K562 (cell line): ENCODE results near the gene CDH19. TPM values are rescaled to one million over a fixed set of nuclear protein-coding genes. Genes with fewer than 3 reads are reported as not detected.

ENCODE experiments used
- ATAC-seq: fragments of 200-7000 bp; cut with Tn5 transposase; 3 replicates; pipeline ENCODE4 v1.9.1; 2020; ENCODE audit warnings: moderate library complexity
- BruUV-seq: library from RNA; stranded (reverse); fragments of 400-500 nt; replicated peaks from 2 replicates; lab custom pipeline; 2021; lab: Mats Ljungman, UMichigan
- CTCF ChIA-PET: fragments of 300-600 bp; formaldehyde crosslinking; extraction: SDS; loops from one replicate; lab custom pipeline; 2021; ENCODE audit warnings: low intra/inter-chr PET ratio; lab: Yijun Ruan, JAX
- POLR2A ChIA-PET: fragments of 300-600, 350-650 bp; sonication (Branson Sonifier 250); formaldehyde crosslinking; extraction: SDS; loops from one replicate; lab custom pipeline; 2021; ENCODE audit warnings: antibody characterized with exemption, inconsistent platforms; lab: Yijun Ruan, JAX
- DNase-seq, 4 experiments: peaks; one replicate each; pipeline versions ENCODE4 v3.0.0 to v3.0.0-alpha.2; 2011 to 2018; ENCODE audit warnings: low spot score in 3 of 4, mixed read lengths in 3 of 4; ENCODE audit errors: extremely low read depth in 1 of 4
- FAIRE-seq: peaks from 2 replicates; lab custom pipeline; 2011; peaks lifted over from hg19 to GRCh38; lab: Jason Lieb, UNC
- H2AFZ ChIP-seq: 2 replicates; pipeline ENCODE4 v1.6.0; 2011; ENCODE audit warnings: low read depth, low read length, control low read depth, inconsistent platforms
- H3K27ac ChIP-seq: fragments of 200-600 bp; 3 replicates; pipeline ENCODE4 v1.8.0; 2011; ENCODE audit warnings: low read depth, mild to moderate bottlenecking, control low read depth, inconsistent platforms, low read length, moderate library complexity, mixed read lengths; ENCODE audit errors: extremely low read depth
- H3K27me3 ChIP-seq, 2 experiments: fragments of 300-600 bp in 1 of 2; 2 replicates in 1 of 2; 3 replicates in 1 of 2; pipeline versions ENCODE4 v1.6.0 to v1.8.0; 2011; ENCODE audit warnings: inconsistent platforms in 2 of 2, low read length in 2 of 2, mild to moderate bottlenecking in 1 of 2, mixed read lengths in 1 of 2, moderate library complexity in 1 of 2; ENCODE audit not compliant: control insufficient read depth in 2 of 2, insufficient read depth in 2 of 2
- H3K36me3 ChIP-seq: fragments of 300-600 bp; 3 replicates; pipeline ENCODE4 v1.8.0; 2011; ENCODE audit warnings: mild to moderate bottlenecking, low read length, inconsistent platforms; ENCODE audit not compliant: control insufficient read depth, insufficient read depth
- H3K4me1 ChIP-seq, 2 experiments: fragments of 200-600 bp in 1 of 2; replicated peaks in 1 of 2; 2 replicates in 1 of 2; 3 replicates in 1 of 2; pipeline versions ENCODE4 v1.5.1 to v1.8.0; 2011; ENCODE audit warnings: inconsistent platforms in 2 of 2, low read length in 2 of 2, mild to moderate bottlenecking in 1 of 2, mixed read lengths in 1 of 2, moderate library complexity in 1 of 2; ENCODE audit not compliant: control insufficient read depth in 2 of 2, insufficient read depth in 2 of 2
- H3K4me2 ChIP-seq: 2 replicates; pipeline ENCODE4 v1.6.1; 2011; ENCODE audit warnings: low read length, control low read depth, inconsistent platforms, mixed read lengths; ENCODE audit not compliant: insufficient read depth
- H3K4me3 ChIP-seq: fragments of 200-600 bp; sonication (generic), shearing (Covaris generic); 2 replicates; pipeline ENCODE4 v1.5.1; 2016; ENCODE audit warnings: control low read depth, inconsistent platforms
- H3K79me2 ChIP-seq: fragments of 200-600 bp; 3 replicates; pipeline ENCODE4 v1.8.0; 2011; ENCODE audit warnings: low read length, inconsistent platforms; ENCODE audit not compliant: control insufficient read depth, insufficient read depth
- H3K9ac ChIP-seq, 2 experiments: 2 replicates each; pipeline versions ENCODE4 v1.6.0 to v1.6.1; 2011; ENCODE audit warnings: low read depth in 2 of 2, low read length in 2 of 2, control low read depth in 1 of 2, inconsistent platforms in 1 of 2, mild to moderate bottlenecking in 1 of 2, mixed read lengths in 1 of 2; ENCODE audit not compliant: insufficient read depth in 1 of 2
- H3K9me1 ChIP-seq: one replicate; pipeline ENCODE4 v1.6.0; 2011; ENCODE audit warnings: inconsistent platforms, mild to moderate bottlenecking, low read length, moderate library complexity; ENCODE audit not compliant: control insufficient read depth, insufficient read depth
- H3K9me3 ChIP-seq: replicated peaks from 2 replicates; pipeline ENCODE4 v1.5.1; 2011; ENCODE audit warnings: low read depth, low read length, inconsistent platforms; ENCODE audit not compliant: control insufficient read depth, insufficient read depth
- H4K20me1 ChIP-seq: replicated peaks from 2 replicates; pipeline ENCODE4 v1.6.1; 2011; ENCODE audit warnings: low read length, inconsistent platforms, mixed read lengths; ENCODE audit not compliant: control insufficient read depth, insufficient read depth
- ATF1 ChIP-seq, 2 experiments: fragments of 450-650 bp in 1 of 2; IDR thresholded peaks; 2 replicates each; pipeline ENCODE4 v1.6.1; 2016; ENCODE audit warnings: missing compliant biosample characterization in 1 of 2, missing genetic modification characterization in 1 of 2
- IFI16 ChIP-seq: fragments of 250-450 bp; sonication (Bioruptor Pico); IDR thresholded peaks from 2 replicates; pipeline ENCODE4 v2.1.2; 2022; ENCODE audit warnings: mild to moderate bottlenecking, inconsistent platforms
- MCM5 ChIP-seq: fragments of 450-650 bp; IDR thresholded peaks from 2 replicates; pipeline ENCODE4 v1.6.1; 2016; ENCODE audit warnings: low read depth
- POLR2G ChIP-seq: fragments of 200-400 bp; formaldehyde crosslinking; IDR thresholded peaks from 2 replicates; pipeline ENCODE4 v1.6.1; 2017; ENCODE audit warnings: low read depth, mild to moderate bottlenecking, antibody characterized with exemption, low read length, moderate library complexity
- ZNF133 ChIP-seq: fragments of 250-450 bp; sonication (Bioruptor Pico); IDR thresholded peaks from 2 replicates; pipeline ENCODE4 v1.4.0; 2020; ENCODE audit warnings: mild to moderate bottlenecking
- ZNF57 ChIP-seq: fragments of 450-650 bp; formaldehyde crosslinking; IDR thresholded peaks from 2 replicates; pipeline ENCODE4 v1.4.0; 2020; ENCODE audit warnings: mild to moderate bottlenecking, moderate library complexity
- in situ Hi-C: fragments of 300-500 bp; cut with MboI; formaldehyde crosslinking; loops from 4 replicates; pipeline ENCODE4 v1.15.0; 2018; ENCODE audit warnings: inconsistent platforms, mixed read lengths
- intact Hi-C: fragments of 100-400 bp; cut with micrococcal nuclease; formaldehyde crosslinking; loops from 2 replicates; pipeline ENCODE4 v1.14.2; 2022
- polyA plus RNA-seq, 8 experiments: library from polyadenylated mRNA; depleted of rRNA in 4 of 8; stranded (reverse) in 5 of 8; unstranded in 3 of 8; fragments of >200 nt; fragmentation: Nextera tagmentation in 2 of 8; fragmentation: Illumina TruSeq in 1 of 8; extraction: Ambion mirVana in 2 of 8; extraction: Trizol in 1 of 8; gene quantifications; 2 replicates each; pipeline versions ENCODE4 v1.2.1 to v1.2.3, GENCODE V29; 2011 to 2014; ENCODE audit warnings: inconsistent platforms in 1 of 8, missing spikeins in 1 of 8
- total RNA-seq, 7 experiments: library from RNA; depleted of rRNA in 6 of 7; stranded (reverse); fragments of >200 nt in 6 of 7; fragmentation: Illumina TruSeq in 2 of 7; extraction: Trizol in 2 of 7; gene quantifications; 2 replicates each; pipeline versions ENCODE4 v1.2.1 to v1.2.3, GENCODE V29; 2011 to 2021; ENCODE audit warnings: low replicate concordance in 1 of 7
- TF ChIP-seq, protein P1 (sequence below): sonication (generic); formaldehyde crosslinking; IDR thresholded peaks from 2 replicates; pipeline ENCODE4 v1.8.0; 2022; ENCODE audit warnings: mild to moderate bottlenecking, missing genetic modification reagents
- TF ChIP-seq, protein P2 (sequence below): fragments of 150-350 bp; IDR thresholded peaks from 2 replicates; pipeline ENCODE4 v1.6.1; 2014; ENCODE audit warnings: low read depth, mild to moderate bottlenecking, low read length, borderline replicate concordance
- TF ChIP-seq, protein P3 (sequence below): sonication (generic); formaldehyde crosslinking; IDR thresholded peaks from 2 replicates; pipeline ENCODE4 v1.8.1; 2023; ENCODE audit warnings: mild to moderate bottlenecking, missing genetic modification reagents
- TF ChIP-seq, protein P4 (sequence below): fragments of 450-650 bp; IDR thresholded peaks from 2 replicates; pipeline ENCODE4 v1.6.1; 2016; ENCODE audit warnings: mild to moderate bottlenecking

The CDH19 gene
- total and polyA plus RNA-seq, 9 of the 15 experiments (the other 6 are each of a cell fraction or from before 2014, with no cell fraction given) = not detected

DNA sequence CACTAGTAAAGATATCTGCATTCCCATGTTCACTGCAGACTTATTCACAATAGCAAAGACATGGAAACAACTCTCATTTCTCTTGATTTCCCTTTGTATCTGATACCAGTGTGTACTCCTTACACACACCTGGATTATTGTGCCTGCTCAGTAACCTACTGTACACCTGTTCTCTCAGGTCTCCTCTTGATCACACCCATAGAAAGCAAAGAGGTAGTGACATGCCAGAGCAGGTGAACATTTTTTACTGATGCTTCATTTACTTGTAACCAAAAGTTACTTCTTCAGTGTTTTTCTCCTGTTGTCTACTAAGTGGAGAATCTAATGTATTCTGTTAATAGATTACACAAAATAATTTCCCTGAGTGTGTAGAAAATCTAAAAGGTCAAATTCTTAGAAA, 46.8 kb downstream of the CDH19 start:
- Histone ChIP-seq H3K4me2 (no peak overlapping the region), H2AFZ (no peak overlapping the region), H4K20me1 (no peaks in the 10 kb centered on the region), H3K36me3 (no peaks in the 10 kb centered on the region), H3K79me2 (no peaks in the 10 kb centered on the region), H3K27me3 (no peaks in the 10 kb centered on the region), H3K4me1 (no peaks in the 10 kb centered on the region), H3K4me3 (no peak overlapping the region), H3K9me3 (no peaks in the 10 kb centered on the region; the same call in 1 of the 2 replicates), H3K27ac (no peak overlapping the region), H3K9me1 (no peaks in the 10 kb centered on the region), H3K9ac (no peak overlapping the region)
- intact Hi-C loops = no loop called here
- BruUV-seq = no TSS peak
- CTCF ChIA-PET = interaction anchor here (0.6 kb wide), 1 partner anchor 444 kb away, joined by 3 read pairs; no protein-coding TSS in a partner anchor
- in situ Hi-C loops = no loop called here
- POLR2A ChIA-PET = no interaction called here
- DNase-seq (no peak), ATAC-seq (no peak), FAIRE-seq (no peak)
- TF ChIP-seq, protein P1, sequence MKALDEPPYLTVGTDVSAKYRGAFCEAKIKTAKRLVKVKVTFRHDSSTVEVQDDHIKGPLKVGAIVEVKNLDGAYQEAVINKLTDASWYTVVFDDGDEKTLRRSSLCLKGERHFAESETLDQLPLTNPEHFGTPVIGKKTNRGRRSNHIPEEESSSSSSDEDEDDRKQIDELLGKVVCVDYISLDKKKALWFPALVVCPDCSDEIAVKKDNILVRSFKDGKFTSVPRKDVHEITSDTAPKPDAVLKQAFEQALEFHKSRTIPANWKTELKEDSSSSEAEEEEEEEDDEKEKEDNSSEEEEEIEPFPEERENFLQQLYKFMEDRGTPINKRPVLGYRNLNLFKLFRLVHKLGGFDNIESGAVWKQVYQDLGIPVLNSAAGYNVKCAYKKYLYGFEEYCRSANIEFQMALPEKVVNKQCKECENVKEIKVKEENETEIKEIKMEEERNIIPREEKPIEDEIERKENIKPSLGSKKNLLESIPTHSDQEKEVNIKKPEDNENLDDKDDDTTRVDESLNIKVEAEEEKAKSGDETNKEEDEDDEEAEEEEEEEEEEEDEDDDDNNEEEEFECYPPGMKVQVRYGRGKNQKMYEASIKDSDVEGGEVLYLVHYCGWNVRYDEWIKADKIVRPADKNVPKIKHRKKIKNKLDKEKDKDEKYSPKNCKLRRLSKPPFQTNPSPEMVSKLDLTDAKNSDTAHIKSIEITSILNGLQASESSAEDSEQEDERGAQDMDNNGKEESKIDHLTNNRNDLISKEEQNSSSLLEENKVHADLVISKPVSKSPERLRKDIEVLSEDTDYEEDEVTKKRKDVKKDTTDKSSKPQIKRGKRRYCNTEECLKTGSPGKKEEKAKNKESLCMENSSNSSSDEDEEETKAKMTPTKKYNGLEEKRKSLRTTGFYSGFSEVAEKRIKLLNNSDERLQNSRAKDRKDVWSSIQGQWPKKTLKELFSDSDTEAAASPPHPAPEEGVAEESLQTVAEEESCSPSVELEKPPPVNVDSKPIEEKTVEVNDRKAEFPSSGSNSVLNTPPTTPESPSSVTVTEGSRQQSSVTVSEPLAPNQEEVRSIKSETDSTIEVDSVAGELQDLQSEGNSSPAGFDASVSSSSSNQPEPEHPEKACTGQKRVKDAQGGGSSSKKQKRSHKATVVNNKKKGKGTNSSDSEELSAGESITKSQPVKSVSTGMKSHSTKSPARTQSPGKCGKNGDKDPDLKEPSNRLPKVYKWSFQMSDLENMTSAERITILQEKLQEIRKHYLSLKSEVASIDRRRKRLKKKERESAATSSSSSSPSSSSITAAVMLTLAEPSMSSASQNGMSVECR (CRISPR knock-in tag) = no peak
- TF ChIP-seq POLR2G = no peak
- TF ChIP-seq ATF1 (CRISPR knock-in tag; IDR thresholded peaks at IDR 0.05) = no peak
- TF ChIP-seq ATF1 (tag; IDR thresholded peaks at IDR 0.05) = no peak
- TF ChIP-seq ZNF133 = no peak
- TF ChIP-seq, protein P2, sequence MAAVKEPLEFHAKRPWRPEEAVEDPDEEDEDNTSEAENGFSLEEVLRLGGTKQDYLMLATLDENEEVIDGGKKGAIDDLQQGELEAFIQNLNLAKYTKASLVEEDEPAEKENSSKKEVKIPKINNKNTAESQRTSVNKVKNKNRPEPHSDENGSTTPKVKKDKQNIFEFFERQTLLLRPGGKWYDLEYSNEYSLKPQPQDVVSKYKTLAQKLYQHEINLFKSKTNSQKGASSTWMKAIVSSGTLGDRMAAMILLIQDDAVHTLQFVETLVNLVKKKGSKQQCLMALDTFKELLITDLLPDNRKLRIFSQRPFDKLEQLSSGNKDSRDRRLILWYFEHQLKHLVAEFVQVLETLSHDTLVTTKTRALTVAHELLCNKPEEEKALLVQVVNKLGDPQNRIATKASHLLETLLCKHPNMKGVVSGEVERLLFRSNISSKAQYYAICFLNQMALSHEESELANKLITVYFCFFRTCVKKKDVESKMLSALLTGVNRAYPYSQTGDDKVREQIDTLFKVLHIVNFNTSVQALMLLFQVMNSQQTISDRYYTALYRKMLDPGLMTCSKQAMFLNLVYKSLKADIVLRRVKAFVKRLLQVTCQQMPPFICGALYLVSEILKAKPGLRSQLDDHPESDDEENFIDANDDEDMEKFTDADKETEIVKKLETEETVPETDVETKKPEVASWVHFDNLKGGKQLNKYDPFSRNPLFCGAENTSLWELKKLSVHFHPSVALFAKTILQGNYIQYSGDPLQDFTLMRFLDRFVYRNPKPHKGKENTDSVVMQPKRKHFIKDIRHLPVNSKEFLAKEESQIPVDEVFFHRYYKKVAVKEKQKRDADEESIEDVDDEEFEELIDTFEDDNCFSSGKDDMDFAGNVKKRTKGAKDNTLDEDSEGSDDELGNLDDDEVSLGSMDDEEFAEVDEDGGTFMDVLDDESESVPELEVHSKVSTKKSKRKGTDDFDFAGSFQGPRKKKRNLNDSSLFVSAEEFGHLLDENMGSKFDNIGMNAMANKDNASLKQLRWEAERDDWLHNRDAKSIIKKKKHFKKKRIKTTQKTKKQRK = no peak
- no peak for TF ChIP-seq ZNF57 (CRISPR knock-in tag)
- no peak for TF ChIP-seq MCM5
- TF ChIP-seq, protein P3, sequence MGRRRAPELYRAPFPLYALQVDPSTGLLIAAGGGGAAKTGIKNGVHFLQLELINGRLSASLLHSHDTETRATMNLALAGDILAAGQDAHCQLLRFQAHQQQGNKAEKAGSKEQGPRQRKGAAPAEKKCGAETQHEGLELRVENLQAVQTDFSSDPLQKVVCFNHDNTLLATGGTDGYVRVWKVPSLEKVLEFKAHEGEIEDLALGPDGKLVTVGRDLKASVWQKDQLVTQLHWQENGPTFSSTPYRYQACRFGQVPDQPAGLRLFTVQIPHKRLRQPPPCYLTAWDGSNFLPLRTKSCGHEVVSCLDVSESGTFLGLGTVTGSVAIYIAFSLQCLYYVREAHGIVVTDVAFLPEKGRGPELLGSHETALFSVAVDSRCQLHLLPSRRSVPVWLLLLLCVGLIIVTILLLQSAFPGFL (CRISPR knock-in tag) = no peak
- TF ChIP-seq, protein P4, sequence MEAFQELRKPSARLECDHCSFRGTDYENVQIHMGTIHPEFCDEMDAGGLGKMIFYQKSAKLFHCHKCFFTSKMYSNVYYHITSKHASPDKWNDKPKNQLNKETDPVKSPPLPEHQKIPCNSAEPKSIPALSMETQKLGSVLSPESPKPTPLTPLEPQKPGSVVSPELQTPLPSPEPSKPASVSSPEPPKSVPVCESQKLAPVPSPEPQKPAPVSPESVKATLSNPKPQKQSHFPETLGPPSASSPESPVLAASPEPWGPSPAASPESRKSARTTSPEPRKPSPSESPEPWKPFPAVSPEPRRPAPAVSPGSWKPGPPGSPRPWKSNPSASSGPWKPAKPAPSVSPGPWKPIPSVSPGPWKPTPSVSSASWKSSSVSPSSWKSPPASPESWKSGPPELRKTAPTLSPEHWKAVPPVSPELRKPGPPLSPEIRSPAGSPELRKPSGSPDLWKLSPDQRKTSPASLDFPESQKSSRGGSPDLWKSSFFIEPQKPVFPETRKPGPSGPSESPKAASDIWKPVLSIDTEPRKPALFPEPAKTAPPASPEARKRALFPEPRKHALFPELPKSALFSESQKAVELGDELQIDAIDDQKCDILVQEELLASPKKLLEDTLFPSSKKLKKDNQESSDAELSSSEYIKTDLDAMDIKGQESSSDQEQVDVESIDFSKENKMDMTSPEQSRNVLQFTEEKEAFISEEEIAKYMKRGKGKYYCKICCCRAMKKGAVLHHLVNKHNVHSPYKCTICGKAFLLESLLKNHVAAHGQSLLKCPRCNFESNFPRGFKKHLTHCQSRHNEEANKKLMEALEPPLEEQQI = no peak
- no peak for TF ChIP-seq IFI16 (CRISPR knock-in tag)
